Fibroblast of lung (primary cell): ENCODE results near the gene APOO.

Experiments
- CTCF ChIP-seq, 2 donors: IDR thresholded peaks in 1 of 2; conservative IDR thresholded peaks in 1 of 2; 1 replicate in 1 of 2; 2 replicates in 1 of 2; pipeline ENCODE4 v1.5.1; 2011 to 2012; ENCODE audit warnings: low read length in 2 of 2, control low read depth in 1 of 2, inconsistent platforms in 1 of 2, low read depth in 1 of 2, mild to moderate bottlenecking in 1 of 2
- EZH2 ChIP-seq: IDR thresholded peaks from 2 replicates; pipeline ENCODE4 v1.5.1; 2012; ENCODE audit warnings: low read length, control low read depth, mild to moderate bottlenecking; ENCODE audit errors: missing control alignments

- no peak for TF ChIP-seq CTCF (conservative IDR thresholded peaks at IDR 0.05 in 1 of 2, IDR thresholded peaks at IDR 0.05 in 1 of 2; ENCODE audit: low read depth in 1 of 2, low read length in 2 of 2)
- TF ChIP-seq EZH2, result no peak
Observed at GRCh38 chrX:23844502-23845138, 63.1 kb downstream of the APOO start.
